HUES6 (cell line): Measurements from ENCODE around the gene KRTAP10-5.
"Not testable (repeated sequence)": the region's sequence is repeated elsewhere in the genome, so short reads cannot be mapped to it uniquely, and the experiment has no call there.

Experiments used
- H3K27ac ChIP-seq: 2 replicates; pipeline ENCODE4 v1.7.0; 2013; ENCODE audit warnings: low read depth, mild to moderate bottlenecking, low read length, inconsistent platforms
- H3K27me3 ChIP-seq: 2 replicates; pipeline ENCODE4 v1.6.1; 2013; ENCODE audit warnings: low read length; ENCODE audit not compliant: control insufficient read depth, insufficient read depth
- H3K36me3 ChIP-seq: 2 replicates; pipeline ENCODE4 v1.6.1; 2013; ENCODE audit warnings: low read length; ENCODE audit not compliant: control insufficient read depth, insufficient read depth
- H3K4me1 ChIP-seq: 2 replicates; pipeline ENCODE4 v1.6.1; 2013; ENCODE audit warnings: low read length; ENCODE audit not compliant: control insufficient read depth, insufficient read depth
- H3K4me3 ChIP-seq: 2 replicates; pipeline ENCODE4 v1.5.1; 2013; ENCODE audit warnings: low read depth, low read length
- H3K9ac ChIP-seq: one replicate; pipeline ENCODE4 v1.6.1; 2013; ENCODE audit warnings: mild to moderate bottlenecking, low read length
- H3K9me3 ChIP-seq: 2 replicates; pipeline ENCODE4 v1.6.1; 2013; ENCODE audit warnings: low read depth, low read length; ENCODE audit not compliant: control insufficient read depth, insufficient read depth

Gene KRTAP10-5

DNA sequence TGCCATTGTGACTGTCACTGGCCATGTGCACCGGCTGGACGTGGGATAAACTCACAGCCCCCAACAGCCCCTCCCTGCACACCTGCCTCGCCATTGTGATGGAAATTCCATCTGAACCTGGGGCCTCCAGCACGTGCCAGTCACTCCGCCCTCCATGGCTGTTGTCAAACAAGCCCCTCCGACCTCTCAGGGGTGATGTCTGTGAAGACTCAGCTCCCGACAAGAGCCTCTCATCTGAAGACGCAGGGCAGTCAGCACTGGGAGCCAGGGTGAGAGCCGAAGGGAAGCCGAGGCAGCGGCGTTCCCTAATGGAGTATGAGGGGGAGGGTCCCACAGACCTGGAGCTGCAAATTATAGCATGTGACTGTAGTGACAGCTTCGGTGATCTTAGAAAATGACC, 27.7 kb downstream of the KRTAP10-5 start:
- no peak overlapping the region for H3K9ac ChIP-seq
- no peak overlapping the region for H3K27ac ChIP-seq
- no peaks in the 10 kb centered on the region for H3K27me3 ChIP-seq
- H3K9me3 ChIP-seq: no peaks in the 10 kb centered on the region
- no peaks in the 10 kb centered on the region for H3K36me3 ChIP-seq
- no peak overlapping the region for H3K4me3 ChIP-seq
- peaks cover 52% of the 10 kb centered on the region for H3K4me1 ChIP-seq

DNA sequence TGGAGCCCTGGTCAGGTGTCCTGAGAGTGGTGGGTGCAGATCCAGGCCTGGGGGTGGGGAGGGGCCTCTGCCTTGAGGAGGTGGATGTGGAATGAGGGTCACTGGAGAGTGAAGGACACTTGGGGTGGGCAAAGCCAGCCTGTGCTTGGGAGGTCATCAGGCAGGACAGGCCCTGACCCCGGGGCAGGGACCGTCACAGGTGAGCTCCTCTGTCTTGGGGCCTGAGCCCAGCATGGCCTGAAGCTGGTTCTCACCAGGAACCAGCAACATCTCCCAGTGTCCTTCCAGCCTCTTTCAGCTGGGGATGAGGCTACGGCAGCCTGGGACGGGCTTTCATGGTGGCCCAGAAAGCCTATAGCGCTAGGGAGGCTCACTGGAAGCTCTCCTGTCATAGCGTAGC, 28.3 kb downstream of the KRTAP10-5 start:
- H3K4me1 ChIP-seq: peaks cover 51% of the 10 kb centered on the region
- H3K27ac ChIP-seq: no peak overlapping the region
- no peak overlapping the region for H3K4me3 ChIP-seq
- no peak overlapping the region for H3K9ac ChIP-seq
- H3K27me3 ChIP-seq: no peaks in the 10 kb centered on the region
- no peaks in the 10 kb centered on the region for H3K36me3 ChIP-seq
- H3K9me3 ChIP-seq: no peaks in the 10 kb centered on the region

DNA sequence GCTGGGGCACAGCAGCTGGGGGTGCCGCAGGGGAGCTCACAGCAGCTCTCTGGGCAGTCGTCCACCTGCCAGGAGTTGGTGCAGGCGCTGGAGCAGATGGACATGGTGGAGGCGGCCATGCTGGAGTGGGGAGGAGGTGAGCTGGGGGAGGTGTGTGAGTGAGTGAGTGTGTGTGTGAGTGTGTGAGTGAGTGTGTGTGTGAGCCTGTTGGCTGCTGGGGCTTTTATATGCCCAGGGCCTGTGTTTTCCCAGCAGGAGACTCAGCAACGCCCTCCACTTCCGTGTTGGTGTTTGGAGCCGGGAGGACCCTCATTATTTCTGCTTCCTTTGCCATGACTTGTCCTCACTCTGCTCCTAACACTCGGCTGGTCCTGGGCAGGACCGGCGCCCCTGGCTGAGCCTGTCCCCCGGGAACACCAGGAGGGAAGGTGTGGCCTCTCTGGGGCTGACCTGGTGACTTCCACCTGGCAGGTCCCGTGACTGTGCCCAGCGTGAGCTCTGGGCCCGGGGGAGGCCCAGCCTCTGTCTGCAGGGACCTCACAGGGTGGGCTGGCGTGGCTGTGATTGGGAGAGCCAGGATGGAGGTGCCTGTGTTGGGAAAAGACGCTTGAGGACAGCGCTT, 29.0 kb downstream of the KRTAP10-5 start, which contains the start of gene KRTAP10-2:
Gene KRTAP10-2 (minus strand): TSS at position 166 of the 622 bp plus-strand sequence. CDS start 47 bp downstream, at position 119.
- no peaks in the 10 kb centered on the region for H3K27me3 ChIP-seq
- H3K4me1 ChIP-seq: peaks cover 51% of the 10 kb centered on the region
- H3K27ac ChIP-seq: no peak within 1 kb of the TSS
- H3K9ac ChIP-seq: no peak within 1 kb of the TSS
- H3K9me3 ChIP-seq: no peaks in the 10 kb centered on the region
- no peak within 1 kb of the TSS for H3K4me3 ChIP-seq
- no peaks in the 10 kb centered on the region for H3K36me3 ChIP-seq

DNA sequence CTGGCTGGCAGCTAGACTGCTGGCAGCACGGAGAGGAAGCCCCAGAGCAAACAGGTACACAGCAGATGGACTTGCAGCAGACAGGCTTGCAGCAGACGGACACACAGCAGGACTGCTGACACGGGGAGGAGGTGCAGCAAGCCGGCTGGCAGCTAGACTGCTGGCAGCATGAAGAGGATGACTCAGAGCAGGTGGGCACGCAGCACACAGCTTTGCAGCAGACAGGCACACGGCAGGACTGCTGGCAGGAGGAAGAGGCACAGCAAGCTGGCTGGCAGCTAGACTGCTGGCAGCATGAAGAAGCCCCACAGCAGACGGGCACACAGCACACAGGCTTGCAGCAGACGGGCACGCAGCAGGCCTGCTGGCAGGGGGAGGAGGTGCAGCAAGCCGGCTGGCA, 29.6 kb downstream of the KRTAP10-5 start:
- H3K36me3 ChIP-seq: no peaks in the 10 kb centered on the region
- H3K27me3 ChIP-seq: no peaks in the 10 kb centered on the region
- H3K9ac ChIP-seq: no peak overlapping the region
- peaks cover 51% of the 10 kb centered on the region for H3K4me1 ChIP-seq
- H3K4me3 ChIP-seq: no peak overlapping the region
- H3K27ac ChIP-seq: no peak overlapping the region
- no peaks in the 10 kb centered on the region for H3K9me3 ChIP-seq

DNA sequence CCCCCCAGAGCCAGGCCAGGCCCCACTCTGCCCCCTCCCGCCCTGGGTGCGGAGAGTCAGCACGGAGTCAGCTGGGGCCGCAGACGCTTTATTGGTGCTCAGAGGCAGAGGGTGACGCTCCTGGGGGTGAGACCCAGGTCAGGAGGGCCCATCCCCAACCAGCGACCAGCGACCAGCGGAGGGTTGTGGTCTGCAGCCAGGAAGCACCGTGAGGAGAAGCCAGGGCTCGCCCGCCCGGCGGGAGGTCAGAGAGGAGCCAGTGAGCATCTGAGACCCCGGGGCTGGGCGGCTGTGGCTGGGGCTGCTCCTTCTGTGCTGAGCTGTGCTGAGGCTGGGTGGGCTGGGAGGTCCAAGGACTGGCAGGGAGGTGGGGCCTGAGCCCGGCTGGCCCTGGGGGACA, 30.1 kb downstream of the KRTAP10-5 start:
- not testable (repeated sequence) for H3K36me3 ChIP-seq, H3K9ac ChIP-seq, H3K27me3 ChIP-seq, H3K9me3 ChIP-seq, H3K4me3 ChIP-seq
- Histone ChIP-seq H3K27ac (0 out of 2 replicates have a peak overlapping the region, but pooled peaks have one; percentile 68), H3K4me1 (peaks cover 51% of the 10 kb centered on the region)

DNA sequence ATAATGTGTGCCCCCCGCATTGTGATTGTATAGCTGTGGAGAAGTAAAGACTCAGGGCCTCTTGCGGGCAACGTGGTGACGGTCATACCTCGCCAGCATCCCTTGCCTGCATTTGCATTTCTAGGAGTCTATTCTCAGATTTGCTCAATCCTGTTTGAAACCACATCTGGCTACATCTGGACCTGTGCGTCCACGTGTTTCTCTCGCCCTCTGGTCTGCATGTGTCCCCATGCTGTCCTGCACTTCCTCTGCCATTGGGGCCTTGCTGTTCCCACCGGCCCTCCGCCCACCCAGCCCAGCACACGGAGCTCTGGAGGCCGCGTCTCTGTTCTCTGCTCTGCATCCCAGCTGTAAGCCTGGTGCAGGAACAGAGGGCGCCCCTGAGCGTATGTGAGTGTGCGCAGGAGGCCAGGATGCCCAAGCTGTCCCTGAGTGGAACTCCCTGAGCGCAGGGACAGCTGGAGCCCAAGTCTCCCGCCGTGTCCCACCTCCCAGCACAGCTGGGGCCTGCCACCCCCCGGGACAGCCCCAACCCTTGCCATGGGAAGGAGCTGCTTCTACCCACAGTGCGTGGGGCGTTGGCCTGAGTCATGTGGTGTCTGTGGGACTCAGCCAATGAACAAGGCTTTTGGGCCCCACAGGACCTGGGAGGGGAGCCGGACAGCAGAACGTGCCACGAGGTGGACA, 30.7 kb downstream of the KRTAP10-5 start:
- Histone ChIP-seq H3K27me3 (no peaks in the 10 kb centered on the region), H3K9ac (peak overlapping the region; percentile 55), H3K4me1 (peaks cover 51% of the 10 kb centered on the region), H3K4me3 (no peak overlapping the region), H3K9me3 (no peaks in the 10 kb centered on the region), H3K36me3 (no peaks in the 10 kb centered on the region), H3K27ac (peak overlapping the region; percentile 68)

DNA sequence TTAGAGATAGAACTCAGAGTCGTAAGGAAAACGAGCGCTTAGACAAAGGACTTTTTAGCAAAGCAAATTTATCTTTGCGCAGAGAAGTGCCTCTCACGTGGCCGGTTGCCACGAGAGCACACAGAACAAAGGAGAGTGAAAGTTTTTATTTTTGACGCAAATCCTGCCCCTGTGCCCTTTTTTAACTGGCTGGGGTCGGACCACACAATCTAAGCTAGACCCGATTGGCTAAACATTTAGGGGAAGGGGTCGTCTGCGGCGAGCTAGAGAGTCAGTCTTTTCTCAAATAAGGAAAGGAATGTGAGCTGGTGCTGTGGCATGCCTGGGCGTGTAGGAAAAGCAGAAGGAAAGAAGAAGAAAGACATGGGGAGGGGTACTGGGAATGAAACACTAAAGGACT, 31.5 kb downstream of the KRTAP10-5 start:
- 0 out of 2 replicates have a peak overlapping the region, but pooled peaks have one; percentile 6 for H3K4me3 ChIP-seq
- H3K9me3 ChIP-seq: no peaks in the 10 kb centered on the region
- no peaks in the 10 kb centered on the region for H3K27me3 ChIP-seq
- peak overlapping the region; percentile 55 for H3K9ac ChIP-seq
- peaks cover 51% of the 10 kb centered on the region for H3K4me1 ChIP-seq
- H3K27ac ChIP-seq: peak overlapping the region; percentile 68
- no peaks in the 10 kb centered on the region for H3K36me3 ChIP-seq

DNA sequence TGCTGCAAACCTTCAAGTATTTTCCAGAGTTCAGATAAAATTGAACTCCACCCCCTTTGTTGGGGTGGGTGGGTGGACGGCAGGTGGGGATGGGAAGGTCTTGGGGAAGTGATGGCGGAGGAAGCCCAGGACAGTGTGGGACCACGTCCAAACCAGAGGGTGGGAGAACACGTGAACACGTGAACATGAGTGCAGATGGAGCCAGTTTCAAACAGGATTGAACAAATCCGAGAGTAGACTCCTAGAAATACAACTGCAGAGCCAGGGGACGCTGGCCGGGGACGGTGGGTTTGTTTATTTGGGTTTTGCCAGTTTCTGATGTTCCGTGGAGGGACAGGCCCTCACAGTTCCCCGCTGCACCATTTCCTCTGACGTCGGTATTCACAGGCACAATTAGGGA, 32.0 kb downstream of the KRTAP10-5 start:
- H3K4me3 ChIP-seq: no peak overlapping the region
- H3K9me3 ChIP-seq: 0 out of 2 replicates have a peak, but pooled peaks cover 4% of the 10 kb centered on the region
- H3K4me1 ChIP-seq: peaks cover 51% of the 10 kb centered on the region
- no peaks in the 10 kb centered on the region for H3K27me3 ChIP-seq
- H3K27ac ChIP-seq: peak overlapping the region; percentile 68
- no peaks in the 10 kb centered on the region for H3K36me3 ChIP-seq
- H3K9ac ChIP-seq: peak overlapping the region; percentile 55

DNA sequence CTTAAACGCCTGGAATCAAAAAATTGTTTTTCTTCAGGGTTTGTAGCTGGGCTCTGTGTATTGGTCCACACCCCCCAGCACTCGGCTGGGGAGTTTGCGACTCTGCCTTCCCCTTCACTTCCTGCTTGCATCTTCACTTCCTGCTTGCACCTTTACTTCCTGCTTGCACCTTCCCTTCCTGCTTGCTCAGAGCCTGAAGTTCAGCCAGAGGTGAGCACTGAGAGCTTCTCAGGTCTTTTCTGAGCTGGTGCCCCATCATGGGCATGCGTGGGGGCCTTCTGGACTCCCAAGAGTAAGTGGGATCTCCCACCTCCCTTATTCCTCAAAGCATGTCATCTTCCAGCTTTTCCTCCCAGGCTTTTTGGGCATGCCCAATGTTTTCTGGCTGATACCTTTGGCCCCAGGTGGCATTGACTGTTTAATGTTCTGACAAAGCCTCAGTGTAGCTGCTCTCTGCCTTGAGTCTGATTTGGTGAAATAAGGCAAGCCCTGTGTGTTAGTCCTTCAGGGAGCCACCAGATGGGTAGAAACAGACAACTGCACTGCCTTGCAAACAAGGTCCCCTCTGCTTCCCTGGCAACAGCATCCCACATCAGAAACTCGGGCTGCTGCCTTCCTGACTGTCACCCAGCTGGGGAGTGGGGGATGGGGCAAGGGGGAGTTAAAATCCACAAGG, 32.6 kb downstream of the KRTAP10-5 start:
- H3K27me3 ChIP-seq: no peaks in the 10 kb centered on the region
- H3K4me3 ChIP-seq: no peak overlapping the region
- H3K36me3 ChIP-seq: no peaks in the 10 kb centered on the region
- peaks cover 49% of the 10 kb centered on the region for H3K4me1 ChIP-seq
- no peak overlapping the region for H3K9ac ChIP-seq
- H3K9me3 ChIP-seq: peaks cover 8% of the 10 kb centered on the region
- peak overlapping the region; percentile 68 for H3K27ac ChIP-seq

DNA sequence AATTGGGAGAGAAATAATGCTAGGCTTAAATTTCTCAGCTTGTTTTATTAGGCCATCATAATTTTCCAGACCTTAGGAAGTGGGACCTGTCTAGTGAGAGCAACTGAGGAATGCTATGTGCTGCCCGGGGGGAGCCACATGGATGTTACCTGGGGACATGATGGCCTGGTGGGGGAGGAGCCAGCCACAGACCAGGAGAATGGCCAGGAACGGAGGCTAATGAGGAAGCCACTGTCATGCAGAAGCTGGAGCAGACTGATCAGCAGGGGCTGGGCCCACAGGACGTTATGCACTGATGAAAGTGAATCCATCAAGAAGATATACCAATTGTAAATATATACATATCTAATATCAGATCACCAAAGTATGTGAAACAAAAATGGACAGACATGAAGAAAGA, 35.8 kb downstream of the KRTAP10-5 start:
- no peaks in the 10 kb centered on the region for H3K27me3 ChIP-seq
- no peak overlapping the region for H3K4me3 ChIP-seq
- H3K9me3 ChIP-seq: peaks cover 10% of the 10 kb centered on the region
- peaks cover 20% of the 10 kb centered on the region for H3K4me1 ChIP-seq
- no peaks in the 10 kb centered on the region for H3K36me3 ChIP-seq
- H3K9ac ChIP-seq: no peak overlapping the region
- no peak overlapping the region for H3K27ac ChIP-seq

DNA sequence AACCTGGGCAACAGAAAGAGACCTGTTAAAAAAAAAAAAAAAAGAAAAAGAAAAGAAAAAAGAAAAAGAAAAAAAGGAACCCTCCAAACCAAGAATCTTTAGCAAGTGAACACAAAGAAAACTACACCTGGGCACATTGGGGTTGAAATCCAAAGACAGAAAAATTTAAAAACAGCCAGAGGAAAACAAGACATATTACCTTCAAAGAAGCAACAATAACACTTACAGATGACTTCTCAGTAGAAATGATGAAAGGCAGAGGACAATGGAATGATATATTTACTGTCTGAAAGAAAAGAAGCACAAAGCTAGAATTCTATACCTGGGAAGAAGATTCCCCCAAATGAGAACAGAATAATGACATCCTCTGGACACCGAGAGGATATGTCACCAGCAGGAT, 37.7 kb downstream of the KRTAP10-5 start:
- Histone ChIP-seq H3K4me3 (no peak overlapping the region), H3K9ac (no peak overlapping the region), H3K36me3 (no peaks in the 10 kb centered on the region), H3K9me3 (peaks cover 10% of the 10 kb centered on the region), H3K27me3 (no peaks in the 10 kb centered on the region), H3K27ac (no peak overlapping the region), H3K4me1 (peaks cover 2% of the 10 kb centered on the region)
